ENCODE results near the gene CELF1. TPM values are rescaled to one million over a fixed set of nuclear protein-coding genes. Genes with fewer than 3 reads are reported as not detected.

Gene CELF1
- polyA plus RNA-seq, 1 experiment: 87.2 TPM

- Histone ChIP-seq H3K27ac (ENCODE audit: low read depth, low read length) (peak overlapping the region; percentile 97), H3K4me3 (ENCODE audit: low read depth, low read length) (0 out of 2 replicates have a peak overlapping the region, but pooled peaks have one; percentile 13), H3K27me3 (ENCODE audit: control insufficient read depth, insufficient read depth, low read length) (no peaks in the 10 kb centered on the region), H3K9me3 (ENCODE audit: control insufficient read depth, insufficient read depth, low read length) (no peaks in the 10 kb centered on the region; the same call in 1 of the 2 replicates)
- ChIA-PET POLR2A (interaction anchor here (0.7 to 2.2 kb wide), 5 partner anchors 9 to 201 kb away, joined by 3 to 22 read pairs (median 3); partner anchors contain the start of gene PSMC3), CTCF (interaction anchor here (0.8 kb wide), 1 partner anchor 61 kb away, joined by 3 read pairs; no protein-coding TSS in a partner anchor)
- no peak for TF ChIP-seq CTCF (IDR thresholded peaks at IDR 0.05; ENCODE audit: low read depth, low read length)
- peak; percentile 91 for DNase-seq (ENCODE audit: low read depth, low spot score)
Observed at GRCh38 chr11:47415949-47416472, 136.9 kb downstream of the CELF1 start.

Small RNA genes within 50 kb of the gene (small RNA-seq; reads per million reads assigned to genes)
- gene RN7SL652P (ENCODE audit: insufficient read length, low read depth): not detected
- not detected for gene RNU5E-10P (ENCODE audit: insufficient read length, low read depth)

Other genes with a start within 250 kb of the CELF1 start
- not detected in 2 replicates for gene MYBPC3, start 200.4 kb downstream of the CELF1 start, polyA plus RNA-seq (2011; rRNA removed)
- not detected in 2 replicates for gene SPI1, start 174.6 kb downstream of the CELF1 start, polyA plus RNA-seq (2011; rRNA removed)
- gene SLC39A13, start 144.5 kb downstream of the CELF1 start, polyA plus RNA-seq (2011; rRNA removed): 54.4 and 65.9 TPM in 2 replicates
- 211 and 290 TPM in 2 replicates for gene PSMC3, start 126.7 kb downstream of the CELF1 start, polyA plus RNA-seq (2011; rRNA removed)
- 0.09 TPM in 1 of 2 replicates, not detected in the other for gene RAPSN, start 104.0 kb downstream of the CELF1 start, polyA plus RNA-seq (2011; rRNA removed)
- gene PTPMT1, start 12.5 kb upstream of the CELF1 start, polyA plus RNA-seq (2011; rRNA removed): 39.2 and 39.5 TPM in 2 replicates
- 19.5 and 20.0 TPM in 2 replicates for gene KBTBD4, start 25.8 kb upstream of the CELF1 start, polyA plus RNA-seq (2011; rRNA removed)
- 103 and 106 TPM in 2 replicates for gene NDUFS3, start 25.9 kb upstream of the CELF1 start, polyA plus RNA-seq (2011; rRNA removed)
- not detected in 2 replicates for gene FAM180B, start 33.5 kb upstream of the CELF1 start, polyA plus RNA-seq (2011; rRNA removed)
- 0.14 and 0.19 TPM in 2 replicates for gene C1QTNF4, start 41.3 kb upstream of the CELF1 start, polyA plus RNA-seq (2011; rRNA removed)
- gene MTCH2, start 89.4 kb upstream of the CELF1 start, polyA plus RNA-seq (2011; rRNA removed): 175 and 194 TPM in 2 replicates
- gene AGBL2, start 162.2 kb upstream of the CELF1 start, polyA plus RNA-seq (2011; rRNA removed): 2.0 and 2.2 TPM in 2 replicates
- gene FNBP4, start 214.2 kb upstream of the CELF1 start, polyA plus RNA-seq (2011; rRNA removed): 60.6 and 74.2 TPM in 2 replicates